GM19035 (cell line): ENCODE measurements around the gene ARHGAP24.
A peak's percentile ranks its signal among the peaks of the same experiment; 100 is the strongest.
"Not testable (repeated sequence)": the region's sequence is repeated elsewhere in the genome, so short reads cannot be mapped to it uniquely, and the experiment has no call there.

Source experiments
- ATAC-seq: cut with Tn5 transposase; IDR thresholded peaks from one replicate; pipeline ENCODE4 v1.9.1; 2021; ENCODE audit not compliant: unreplicated experiment

Gene ARHGAP24

DNA sequence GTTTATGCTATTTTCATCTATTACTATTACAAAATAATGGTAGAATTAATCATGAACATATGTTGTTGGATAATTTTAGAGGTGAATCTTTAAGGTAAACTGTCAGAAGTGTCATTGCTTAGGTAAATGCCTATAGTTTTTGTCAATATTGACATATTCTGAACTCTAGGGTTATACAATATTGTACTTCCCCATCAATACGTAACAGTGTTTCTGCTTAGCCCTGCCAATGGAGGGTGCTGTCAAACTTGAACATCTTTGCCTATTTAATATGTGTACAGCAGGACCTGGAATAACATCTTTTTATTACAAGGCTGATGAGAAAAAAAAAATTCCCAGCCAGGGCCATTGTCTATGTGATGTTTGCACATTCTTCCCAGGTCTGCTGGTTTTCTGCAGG is 40.8 kb downstream of the ARHGAP24 start:
- no peak for ATAC-seq

DNA sequence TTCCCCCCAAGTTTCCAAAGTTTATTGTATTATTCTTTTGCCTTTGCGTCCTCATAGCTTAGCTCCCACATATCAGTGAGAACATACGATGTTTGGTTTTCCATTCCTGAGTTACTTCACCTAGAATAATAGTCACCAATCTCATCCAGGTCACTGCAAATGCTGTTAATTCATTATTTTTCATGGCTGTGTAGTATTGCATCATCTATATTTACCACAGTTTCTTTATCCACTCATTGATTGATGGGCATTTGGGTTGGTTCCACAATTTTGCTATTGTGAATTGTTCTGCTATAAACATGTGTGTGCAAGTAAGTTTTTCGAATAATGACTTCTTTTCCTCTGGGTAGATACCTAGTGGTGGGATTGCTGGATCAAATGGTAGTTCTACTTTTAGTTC is 43.6 kb downstream of the ARHGAP24 start:
- ATAC-seq = not testable (repeated sequence)

DNA sequence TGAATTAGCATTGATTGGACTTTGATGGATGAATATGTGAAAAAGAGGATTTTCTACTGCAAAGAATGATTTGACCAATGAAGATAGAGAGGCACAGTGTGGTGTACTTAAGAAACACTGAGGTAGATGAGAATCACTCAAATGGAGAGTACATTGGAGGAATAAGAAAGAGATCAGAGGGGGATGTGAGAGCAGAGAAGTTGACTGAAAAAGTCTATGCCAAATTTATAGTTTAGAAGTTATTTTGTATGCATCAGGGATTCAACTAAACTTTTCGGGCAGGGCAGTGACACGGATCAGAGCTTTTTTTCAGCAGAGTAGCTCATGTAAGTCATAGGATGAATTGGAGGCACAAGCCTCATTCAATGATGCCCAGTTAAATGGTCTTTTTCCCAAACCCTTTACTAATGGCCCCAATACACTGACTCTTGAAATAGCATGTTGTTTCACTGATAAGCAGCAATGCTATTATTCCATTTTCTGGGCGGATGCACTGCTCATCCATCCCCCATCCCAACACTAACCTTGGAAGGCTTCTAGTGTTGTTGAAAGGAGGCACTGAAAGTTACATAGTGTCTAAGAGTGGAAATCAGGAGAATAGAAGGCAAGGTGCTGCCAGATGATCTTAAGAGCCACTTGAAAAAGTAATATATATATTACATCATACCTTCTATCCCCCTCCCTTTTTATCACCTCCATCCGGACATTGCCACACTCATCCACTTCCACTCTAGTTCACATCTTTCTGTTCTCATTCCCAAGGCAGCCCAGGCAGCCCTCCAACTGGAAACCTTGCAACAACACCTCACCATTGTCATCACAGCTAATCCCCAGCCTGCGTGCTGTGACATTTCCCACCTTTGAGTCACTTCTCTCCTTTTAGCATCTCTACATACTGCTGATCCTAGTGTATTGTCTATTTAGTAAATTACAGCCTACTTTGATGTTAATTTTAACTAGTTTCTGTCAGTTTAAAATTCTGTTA is 46.1 kb downstream of the ARHGAP24 start:
- no peak for ATAC-seq

DNA sequence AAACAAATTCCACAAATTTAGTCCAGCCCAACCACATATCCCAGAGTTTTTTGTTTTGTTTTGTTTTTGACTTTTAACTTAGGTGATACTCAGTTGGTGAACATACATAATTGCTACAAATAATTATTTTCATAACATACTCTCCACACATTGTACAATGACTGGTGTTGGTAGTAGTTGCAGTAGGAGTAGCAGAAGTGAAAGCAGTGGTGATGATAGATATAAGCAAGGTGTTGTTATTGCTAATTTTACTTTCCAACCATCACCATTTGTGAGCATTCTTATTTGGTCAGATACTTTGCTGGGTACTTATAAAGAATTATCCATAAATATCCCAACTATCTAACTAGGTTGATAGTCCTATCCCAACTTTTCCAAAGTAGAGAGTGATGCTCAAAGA is 47.3 kb downstream of the ARHGAP24 start:
- ATAC-seq = no peak

DNA sequence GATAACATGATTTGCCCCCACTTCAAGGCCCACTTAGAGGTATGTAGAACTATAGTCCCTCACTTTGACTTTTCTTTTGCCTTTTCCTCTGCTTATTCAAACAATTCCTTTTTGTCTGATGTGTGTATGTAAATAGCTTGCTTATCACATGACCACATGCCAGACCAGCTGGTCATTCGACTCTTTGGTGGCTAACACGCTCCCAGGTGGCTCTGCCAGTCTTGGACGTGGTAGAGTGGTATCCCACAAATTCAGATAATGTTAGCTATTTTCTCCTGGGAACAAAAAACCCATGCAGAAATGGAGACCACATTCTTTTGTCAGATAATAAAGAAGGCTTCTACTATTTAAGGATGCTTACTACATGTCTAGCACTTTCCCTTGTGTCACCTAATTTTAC is 47.9 kb downstream of the ARHGAP24 start:
- ATAC-seq = no peak

DNA sequence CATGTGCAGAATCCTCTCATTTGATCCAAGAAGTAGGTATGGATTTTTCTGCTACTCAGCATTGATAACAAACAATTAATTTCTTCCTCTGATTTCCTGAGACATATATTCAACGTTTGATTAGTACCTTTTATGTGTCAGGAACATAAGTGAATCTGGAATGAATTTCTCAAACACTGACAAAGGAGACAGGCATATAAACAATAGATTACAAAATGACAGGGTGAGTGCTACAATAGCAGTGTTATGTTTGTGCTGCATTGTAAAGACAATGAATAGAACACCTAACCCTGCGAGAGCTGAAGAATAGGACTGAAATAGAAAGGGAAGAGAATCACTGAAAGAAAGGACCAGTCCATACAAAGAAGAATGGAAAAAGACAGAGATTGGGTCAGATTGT is 52.9 kb downstream of the ARHGAP24 start:
- no peak for ATAC-seq

DNA sequence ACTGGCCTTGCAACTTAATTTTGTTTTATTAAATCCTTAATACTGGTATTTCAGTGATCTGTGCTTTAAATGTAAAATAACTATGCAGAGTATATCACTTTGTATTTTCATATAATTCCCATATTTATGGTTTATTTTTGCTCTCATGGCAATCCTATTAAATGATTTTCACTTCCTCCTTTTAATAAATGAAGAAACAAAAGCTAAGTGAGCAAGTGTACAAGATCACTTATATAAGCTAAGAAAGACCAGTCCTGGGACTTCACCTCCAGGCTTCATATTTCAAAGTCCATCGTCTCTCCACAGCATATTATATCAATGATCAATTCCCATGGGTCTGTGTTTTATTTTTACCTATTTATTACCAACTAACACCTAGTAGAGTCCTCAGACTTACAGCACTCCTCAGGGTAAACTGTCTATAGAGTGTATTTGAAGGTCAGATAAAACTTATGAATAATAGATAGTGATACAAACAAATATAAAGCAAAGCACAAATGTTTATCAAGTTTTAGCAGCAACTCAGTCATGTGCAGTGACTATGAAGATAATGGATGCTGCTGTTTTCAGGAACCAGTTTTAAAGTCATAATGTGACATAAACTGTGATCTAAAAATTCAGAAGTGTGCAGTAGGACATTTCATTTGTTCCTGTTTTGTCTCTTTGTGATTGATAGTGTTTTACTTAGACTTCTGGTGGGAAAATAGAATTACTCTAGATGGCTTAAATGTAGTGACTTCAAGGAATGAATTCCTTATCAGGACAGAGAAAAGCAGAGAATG is 56.8 kb downstream of the ARHGAP24 start:
- no peak for ATAC-seq

DNA sequence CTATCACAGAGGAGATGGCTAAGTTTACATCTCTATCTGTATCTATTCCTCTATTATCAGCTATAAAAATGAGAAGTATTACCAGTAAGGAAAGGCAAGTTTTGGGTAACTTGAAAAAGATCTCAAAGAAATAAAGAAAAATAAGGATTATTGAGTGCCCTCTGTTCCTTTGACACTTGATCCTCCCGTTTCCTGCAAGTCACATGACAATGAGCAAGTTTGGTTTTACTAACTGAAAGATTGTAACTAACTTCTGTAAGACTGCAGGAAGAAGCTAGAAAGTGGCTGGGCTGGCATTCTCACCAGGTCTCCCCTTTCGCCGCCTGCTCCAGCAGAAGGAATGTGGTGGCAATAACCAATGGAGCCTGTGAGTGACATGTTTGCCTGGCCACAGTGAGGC is 59.2 kb downstream of the ARHGAP24 start:
- ATAC-seq = no peak

DNA sequence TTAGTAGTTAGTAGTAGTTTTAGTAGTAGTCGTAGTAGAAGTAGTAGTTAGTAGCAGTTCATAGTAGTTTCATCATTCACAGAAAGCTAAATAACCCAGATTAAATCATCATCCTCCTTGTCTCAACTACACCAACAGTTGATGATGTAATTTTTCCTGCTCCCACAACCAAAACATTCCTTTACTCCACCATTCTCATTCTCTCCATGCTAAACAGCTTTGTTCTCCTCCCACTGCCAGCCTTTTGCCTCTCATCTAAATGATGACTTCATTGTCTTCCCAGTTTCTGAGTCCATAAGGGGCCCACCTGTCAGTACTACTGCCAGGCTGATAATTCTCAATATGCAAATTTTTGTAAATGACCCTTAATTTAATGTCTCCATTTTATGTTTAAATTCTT is 68.9 kb downstream of the ARHGAP24 start:
- no peak for ATAC-seq

DNA sequence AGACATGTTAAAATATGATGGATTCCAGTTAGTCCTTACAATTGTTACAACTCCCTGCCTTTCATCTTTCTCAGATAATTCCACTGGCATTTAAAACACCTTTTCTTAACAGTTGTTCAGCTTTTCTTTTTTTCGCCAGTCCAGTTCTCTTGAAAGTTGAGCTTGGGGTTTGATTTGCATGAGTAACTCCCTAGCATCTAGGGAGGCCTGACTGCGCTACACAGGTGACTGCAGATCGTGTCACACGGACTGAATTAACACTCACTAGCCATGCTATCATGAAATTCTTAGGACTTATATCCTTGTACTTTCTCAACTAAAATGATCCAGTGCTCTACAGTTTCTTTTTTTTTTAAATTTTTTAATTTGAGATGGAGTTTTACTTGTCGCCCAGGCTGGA is 69.8 kb downstream of the ARHGAP24 start:
- ATAC-seq = no peak

DNA sequence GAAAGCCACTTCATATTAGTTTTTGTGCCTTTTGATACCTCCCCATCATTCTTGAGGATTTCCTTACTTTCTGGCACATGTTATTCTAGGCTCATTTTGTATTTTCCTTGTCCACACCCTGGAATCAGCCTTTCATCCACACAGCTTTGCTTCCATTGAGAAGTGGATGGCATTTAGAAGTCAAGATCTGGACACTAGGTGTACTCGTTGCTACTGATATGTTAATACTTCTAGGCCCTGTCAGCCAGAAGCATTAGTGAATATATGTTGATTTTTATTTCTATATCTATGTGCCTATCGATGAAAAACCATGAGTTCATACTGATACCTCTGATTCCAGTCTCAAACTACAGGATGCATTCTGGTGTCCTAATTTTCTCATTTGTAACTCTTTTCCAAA is 73.2 kb downstream of the ARHGAP24 start:
- no peak for ATAC-seq

DNA sequence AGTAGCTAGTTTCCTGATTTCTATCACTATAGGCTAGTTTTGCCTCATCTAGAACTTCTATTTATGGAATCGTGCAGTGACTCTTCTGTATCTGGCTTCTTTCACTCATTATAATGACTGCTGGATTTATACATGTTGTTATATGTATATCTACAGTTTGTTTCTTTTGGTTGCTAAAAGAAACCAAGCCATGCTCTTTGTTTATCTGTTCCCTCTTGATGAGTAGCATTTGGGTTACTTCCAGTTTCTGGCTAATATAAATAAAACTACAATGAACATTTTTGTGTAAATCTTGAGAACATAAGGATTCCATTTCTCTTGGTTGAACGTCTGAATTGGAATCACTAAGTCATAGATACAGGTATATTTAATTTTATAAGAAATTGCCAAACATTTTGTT is 73.9 kb downstream of the ARHGAP24 start:
- ATAC-seq = no peak

DNA sequence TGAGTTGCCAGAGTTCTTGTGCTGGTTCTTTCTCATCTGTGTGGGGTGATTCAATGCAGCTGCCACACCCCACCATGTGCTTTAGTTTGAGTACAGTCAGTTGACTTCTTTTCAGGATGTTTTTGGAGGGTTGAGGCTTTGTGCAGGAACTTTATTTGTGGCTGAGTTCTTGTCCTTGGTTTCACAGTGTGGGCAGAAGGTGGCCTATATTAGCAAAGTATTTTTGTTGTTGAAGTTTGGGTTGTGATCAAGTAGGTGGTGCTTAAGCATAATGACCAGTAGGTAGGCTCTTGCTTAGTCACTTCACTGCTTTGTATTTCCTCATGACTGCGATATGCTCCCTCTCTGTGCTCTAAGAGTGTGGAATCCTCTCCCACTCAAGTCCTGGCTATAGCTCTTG is 80.3 kb downstream of the ARHGAP24 start:
- no peak for ATAC-seq

DNA sequence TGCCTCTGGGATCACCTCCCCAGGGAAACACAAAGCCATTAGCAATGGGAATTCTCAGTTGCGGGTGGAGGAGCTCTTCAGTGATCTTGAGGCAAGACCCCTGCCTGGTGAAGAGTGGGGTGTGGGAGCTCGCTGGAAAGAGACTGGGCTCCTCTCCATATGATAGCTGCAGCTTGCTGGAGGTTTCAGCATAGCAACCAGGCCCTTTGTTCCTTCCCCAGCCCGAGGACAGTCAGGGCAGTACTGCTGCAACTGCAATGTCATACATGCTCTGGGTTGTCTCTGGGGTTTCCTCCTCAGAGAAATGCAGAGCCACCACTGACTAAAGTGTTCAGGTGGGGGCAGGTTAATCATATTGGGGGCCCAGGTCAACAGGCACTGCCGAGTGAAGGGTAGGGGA is 81.3 kb downstream of the ARHGAP24 start:
- no peak for ATAC-seq

DNA sequence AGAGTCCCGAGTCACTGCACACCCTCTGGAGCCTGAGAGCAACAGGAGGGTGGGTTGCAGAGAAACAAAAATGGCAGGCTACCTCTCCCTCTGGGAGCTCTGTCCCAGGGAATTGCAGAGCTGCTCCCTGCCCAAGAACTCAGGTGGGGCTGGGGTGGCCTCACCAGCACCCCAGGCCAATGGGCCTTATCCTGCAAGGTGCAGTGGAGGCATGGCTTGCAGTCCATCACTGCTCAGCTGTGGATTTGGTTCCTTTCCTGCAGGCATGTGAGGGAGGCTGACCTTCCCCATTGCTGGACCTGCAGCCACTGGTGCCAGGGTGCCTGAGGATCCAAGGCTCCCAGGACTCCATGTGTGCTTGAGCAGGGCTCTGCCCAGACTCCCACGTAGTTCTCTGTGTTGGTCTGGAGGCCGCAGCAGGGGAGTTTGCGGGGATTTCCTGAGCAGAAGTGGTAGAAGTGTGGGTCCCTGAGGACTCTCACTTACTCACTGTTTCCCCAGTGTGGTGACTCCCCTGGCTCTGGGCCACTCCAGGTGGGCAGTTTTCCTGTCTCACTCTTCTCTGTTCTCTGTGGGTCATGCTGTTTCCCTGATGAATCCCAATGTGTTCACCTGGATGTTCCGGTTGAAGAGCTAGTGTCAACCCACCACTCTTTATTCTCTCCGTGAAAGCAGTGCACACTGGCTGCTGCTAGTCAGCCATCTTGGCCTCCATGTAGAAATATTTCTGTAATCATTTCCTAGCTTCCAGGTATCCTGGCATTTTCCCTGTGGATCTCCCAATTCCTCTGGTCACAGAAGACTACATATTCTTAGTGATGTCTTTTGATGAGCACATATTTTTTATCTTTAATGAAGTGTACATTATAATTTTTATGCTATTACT is 82.3 kb downstream of the ARHGAP24 start:
- peak; percentile 96 for ATAC-seq

DNA sequence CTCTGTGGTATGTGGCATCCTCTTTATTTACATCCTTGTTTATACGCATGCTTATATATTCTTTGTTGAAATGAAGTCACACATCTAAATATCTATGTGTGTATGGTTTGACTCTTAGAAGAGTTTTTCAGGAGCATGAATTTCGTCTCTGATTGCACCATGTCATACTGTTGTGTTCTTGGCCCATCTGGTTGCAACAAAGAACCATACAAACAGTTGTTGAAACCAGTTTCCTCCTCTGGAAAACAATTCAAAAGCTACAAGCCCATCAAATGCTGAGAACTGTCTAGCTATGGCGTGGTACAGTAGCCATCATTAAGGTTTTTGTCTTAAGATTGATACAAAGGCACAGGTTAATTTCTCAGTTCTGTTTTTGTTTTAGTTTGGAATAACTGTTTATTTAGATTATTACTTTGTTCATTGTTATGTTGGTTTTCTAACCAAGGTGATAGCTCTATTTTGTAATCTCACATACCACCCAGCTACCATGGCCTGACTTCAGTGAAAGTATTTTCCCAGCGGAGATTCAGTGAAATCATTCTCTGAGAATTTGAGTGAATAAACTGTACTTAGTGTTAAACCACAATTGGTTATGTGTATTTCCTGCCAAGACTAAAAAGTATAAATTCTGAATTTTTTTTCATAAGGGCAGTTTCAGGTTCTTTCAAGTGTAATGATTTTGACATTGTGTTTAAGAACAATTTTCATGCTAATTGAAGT is 91.0 kb downstream of the ARHGAP24 start:
- ATAC-seq = no peak

DNA sequence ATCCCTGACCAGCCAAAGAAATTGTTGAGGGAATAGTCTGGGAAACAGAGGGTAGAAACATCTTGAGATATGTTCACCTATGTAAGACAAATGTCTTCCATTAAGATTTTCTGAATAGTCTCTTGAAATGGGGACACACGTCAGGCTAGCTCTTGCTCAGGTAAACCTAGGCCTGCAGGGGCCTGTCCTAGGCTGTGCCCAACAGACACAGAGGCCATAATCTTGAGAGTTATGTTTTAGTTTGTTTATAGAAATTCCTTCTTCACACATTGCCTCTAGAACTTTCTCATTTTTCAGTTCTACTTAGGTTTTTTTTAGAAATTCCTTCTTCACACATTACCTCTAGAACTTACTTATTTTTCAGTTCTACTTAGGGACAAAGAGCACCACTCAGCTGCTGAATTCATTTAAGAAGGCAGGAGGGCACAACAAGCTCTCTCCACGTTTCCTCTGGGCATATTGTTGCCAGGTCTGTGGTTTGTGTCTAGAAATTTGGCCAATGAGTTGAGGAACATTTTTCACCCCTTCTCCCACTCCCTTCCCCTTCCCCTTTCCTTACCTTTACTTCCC is 94.9 kb downstream of the ARHGAP24 start:
- ATAC-seq = no peak

DNA sequence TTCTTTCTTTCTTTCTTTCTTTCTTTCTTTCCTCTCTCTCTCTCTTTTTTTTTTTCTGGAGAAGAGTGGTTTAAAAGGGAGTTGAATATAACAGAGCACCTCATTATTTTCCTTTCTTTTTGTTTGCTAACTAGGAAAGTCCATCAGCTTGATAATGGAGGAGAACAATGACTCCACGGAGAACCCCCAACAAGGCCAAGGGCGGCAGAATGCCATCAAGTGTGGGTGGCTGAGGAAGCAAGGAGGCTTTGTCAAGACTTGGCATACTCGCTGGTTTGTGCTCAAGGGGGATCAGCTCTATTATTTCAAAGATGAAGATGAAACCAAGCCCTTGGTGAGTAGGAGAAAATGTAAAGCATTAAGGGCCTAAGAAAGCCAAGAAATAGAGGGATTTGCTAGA is 95.4 kb downstream of the ARHGAP24 start:
- no peak for ATAC-seq

DNA sequence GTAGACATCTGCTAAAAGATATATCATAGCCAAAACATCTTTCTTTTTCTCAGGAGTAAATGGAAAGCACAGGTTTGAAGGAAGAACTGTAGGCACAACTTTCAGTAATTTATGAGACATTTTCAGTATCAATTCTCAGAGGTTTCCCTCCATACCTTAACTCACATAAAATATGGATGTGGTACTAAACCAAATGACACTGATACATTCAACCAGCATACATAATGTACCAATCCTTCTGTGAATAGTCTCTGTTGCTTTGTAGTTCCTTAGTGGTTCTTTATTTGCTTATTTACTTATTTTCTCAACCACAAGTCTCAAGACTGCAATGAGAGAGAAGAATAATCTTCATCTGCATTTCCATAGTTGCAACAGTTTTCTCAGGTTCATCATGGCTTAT is 96.1 kb downstream of the ARHGAP24 start:
- ATAC-seq = no peak

DNA sequence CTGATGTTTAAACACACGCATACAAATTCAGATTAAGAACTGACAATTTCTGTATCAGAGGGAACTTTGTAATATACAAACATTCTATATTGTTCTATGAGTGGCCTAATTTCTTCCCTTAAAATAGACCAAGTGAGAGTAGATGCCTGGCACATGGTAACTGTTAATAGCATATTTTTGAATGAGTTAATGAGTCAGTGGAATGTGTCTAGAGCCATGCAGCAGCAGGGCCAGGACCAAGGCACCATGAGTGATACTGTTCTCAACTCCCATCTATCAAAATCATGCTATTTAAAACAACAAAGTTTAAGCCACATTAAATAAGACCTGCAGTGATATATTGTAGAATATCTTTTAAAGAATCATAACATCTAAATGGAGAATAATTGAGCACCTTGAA is 98.3 kb downstream of the ARHGAP24 start:
- no peak for ATAC-seq
